OCI-LY1 (cell line): ENCODE data around the gene RPS21.
"Not testable (repeated sequence)": the region's sequence is repeated elsewhere in the genome, so short reads cannot be mapped to it uniquely, and the experiment has no call there.

Source experiments
- H2AFZ ChIP-seq: fragments of 200-600 bp; sonication (generic), shearing (Covaris generic); 2 replicates; pipeline ENCODE4 v1.6.0; 2014; ENCODE audit warnings: antibody characterized with exemption, mild to moderate bottlenecking, low read length
- H3F3A ChIP-seq: fragments of 200-600 bp; sonication (generic), shearing (Covaris generic); 2 replicates; pipeline ENCODE4 v1.6.0; 2014; ENCODE audit warnings: mild to moderate bottlenecking, antibody characterized with exemption, low read length, moderate library complexity; ENCODE audit not compliant: insufficient read depth
- H3K27ac ChIP-seq: fragments of 200-600 bp; sonication (generic); 2 replicates; pipeline ENCODE4 v1.5.1; 2014; ENCODE audit warnings: low read length, mixed run types, mild to moderate bottlenecking, low read depth; ENCODE audit not compliant: poor library complexity, severe bottlenecking
- H3K27me3 ChIP-seq: fragments of 200-600 bp; sonication (generic); 2 replicates; pipeline ENCODE4 v1.6.0; 2014; ENCODE audit warnings: antibody characterized with exemption, mild to moderate bottlenecking, low read length, moderate library complexity; ENCODE audit not compliant: insufficient read depth
- H3K36me3 ChIP-seq: fragments of 200-600 bp; sonication (generic); 2 replicates; pipeline ENCODE4 v1.6.1; 2014; ENCODE audit warnings: mild to moderate bottlenecking, antibody characterized with exemption, low read length, moderate library complexity, mixed read lengths; ENCODE audit not compliant: insufficient read depth
- H3K4me1 ChIP-seq: fragments of 200-600 bp; sonication (generic); 2 replicates; pipeline ENCODE4 v1.5.1; 2014; ENCODE audit warnings: mild to moderate bottlenecking, low read length, moderate library complexity; ENCODE audit not compliant: insufficient read depth, severe bottlenecking
- H3K4me2 ChIP-seq: fragments of 200-600 bp; sonication (generic), shearing (Covaris generic); 2 replicates; pipeline ENCODE4 v1.6.1; 2014; ENCODE audit warnings: low read length
- H3K4me3 ChIP-seq: fragments of 200-600 bp; sonication (generic); 2 replicates; pipeline ENCODE4 v1.5.1; 2014; ENCODE audit warnings: low read length, low read depth, mild to moderate bottlenecking, mixed read lengths; ENCODE audit not compliant: poor library complexity, severe bottlenecking
- H3K79me2 ChIP-seq: fragments of 200-600 bp; shearing (Covaris generic); 2 replicates; pipeline ENCODE4 v1.6.1; 2016; ENCODE audit warnings: mixed run types, low read length, mixed read lengths; ENCODE audit not compliant: insufficient read depth
- H3K9ac ChIP-seq: fragments of 200-600 bp; sonication (generic), shearing (Covaris generic); 2 replicates; pipeline ENCODE4 v1.6.1; 2014; ENCODE audit warnings: mild to moderate bottlenecking, low read length, mixed read lengths
- H3K9me2 ChIP-seq: fragments of 200-600 bp; sonication (generic), shearing (Covaris generic); 2 replicates; pipeline ENCODE4 v1.6.1; 2014; ENCODE audit warnings: low read depth, mild to moderate bottlenecking, low read length, mixed read lengths
- H3K9me3 ChIP-seq: fragments of 200-600 bp; shearing (Covaris generic); 2 replicates; pipeline ENCODE4 v1.6.1; 2014; ENCODE audit warnings: low read length, mixed read lengths
- H4K20me1 ChIP-seq: fragments of 200-600 bp; sonication (generic), shearing (Covaris generic); 2 replicates; pipeline ENCODE4 v1.6.0; 2016; ENCODE audit warnings: mild to moderate bottlenecking, low read length; ENCODE audit not compliant: insufficient read depth
- CTCF ChIP-seq: fragments of 200-600 bp; sonication (generic), shearing (Covaris generic); IDR thresholded peaks from 2 replicates; pipeline ENCODE4 v1.5.1; 2017; ENCODE audit warnings: mild to moderate bottlenecking, antibody characterized with exemption, low read length, moderate library complexity, mixed read lengths
- EZH2 ChIP-seq: fragments of 200-600 bp; sonication (generic), shearing (Covaris generic); IDR thresholded peaks from 2 replicates; pipeline ENCODE4 v1.8.0; 2017; ENCODE audit warnings: borderline replicate concordance, mixed run types, mild to moderate bottlenecking, antibody characterized with exemption, low read length, moderate library complexity, mixed read lengths

Gene RPS21

DNA sequence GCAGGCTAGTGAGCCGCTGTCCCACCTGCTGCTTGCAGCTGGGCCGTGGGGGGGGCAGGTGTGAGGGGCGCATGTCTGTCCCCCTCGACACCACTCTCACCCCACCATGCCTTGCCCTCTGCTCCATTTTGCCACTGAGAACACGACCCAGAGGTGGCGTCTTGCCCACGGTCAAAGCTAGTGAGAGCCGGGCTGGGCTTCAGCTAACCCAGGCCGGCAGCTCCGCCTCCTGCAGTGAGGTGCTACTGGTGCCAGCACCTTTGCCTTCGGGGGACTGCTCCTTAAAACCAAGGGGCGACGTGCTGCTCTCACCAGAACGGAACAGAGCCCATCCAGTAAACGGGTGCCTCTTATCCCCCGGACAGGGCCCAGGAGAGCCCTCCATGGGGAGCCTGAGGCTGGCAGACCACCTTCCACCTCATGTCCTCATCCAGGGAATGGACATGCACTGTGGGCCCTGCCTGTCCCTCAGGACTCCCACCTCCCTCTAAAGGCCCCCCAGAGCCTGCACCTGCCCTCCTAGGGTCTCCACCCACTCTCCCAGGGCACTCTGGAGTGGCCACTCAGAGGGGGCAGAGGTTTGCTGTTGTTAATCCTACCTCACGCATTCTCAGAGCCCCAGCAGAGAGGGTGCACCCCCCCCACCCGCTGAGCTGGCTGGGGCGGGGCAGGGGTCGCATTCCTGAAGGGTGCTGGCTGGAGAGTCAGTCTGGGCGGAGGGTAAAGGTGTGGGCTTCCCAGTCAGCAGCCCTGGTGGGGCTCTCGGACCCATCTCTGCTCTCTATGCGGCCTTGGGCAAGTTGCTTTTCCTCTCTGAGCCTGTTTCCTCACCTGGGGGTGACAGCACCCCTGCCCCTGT is 37.6 kb downstream of the RPS21 start:
- TF ChIP-seq EZH2 (no peak), CTCF (no peak)
- no peaks in the 10 kb centered on the region for H3K36me3 ChIP-seq
- H3F3A ChIP-seq = no peaks in the 10 kb centered on the region
- H3K4me3 ChIP-seq = no peak overlapping the region
- no peaks in the 10 kb centered on the region for H3K9me2 ChIP-seq
- H3K79me2 ChIP-seq = no peaks in the 10 kb centered on the region
- H3K27ac ChIP-seq = no peak overlapping the region
- H3K27me3 ChIP-seq = no peaks in the 10 kb centered on the region; the same call in 1 of the 2 replicates
- no peak overlapping the region for H3K9ac ChIP-seq
- no peaks in the 10 kb centered on the region for H3K9me3 ChIP-seq
- no peaks in the 10 kb centered on the region for H4K20me1 ChIP-seq
- no peak overlapping the region for H2AFZ ChIP-seq
- no peak overlapping the region for H3K4me2 ChIP-seq
- H3K4me1 ChIP-seq = no peaks in the 10 kb centered on the region

GRCh38 chr20:62425281-62426058 is 38.6 kb downstream of the RPS21 start:
- no peak for TF ChIP-seq EZH2
- no peak for TF ChIP-seq CTCF
- H3K9me2 ChIP-seq = no peaks in the 10 kb centered on the region
- H3K9me3 ChIP-seq = no peaks in the 10 kb centered on the region
- H3K4me1 ChIP-seq = no peaks in the 10 kb centered on the region
- no peaks in the 10 kb centered on the region for H3K79me2 ChIP-seq
- no peaks in the 10 kb centered on the region for H4K20me1 ChIP-seq
- H3K36me3 ChIP-seq = no peaks in the 10 kb centered on the region
- H3K4me2 ChIP-seq = no peak overlapping the region
- H3F3A ChIP-seq = no peaks in the 10 kb centered on the region
- H3K9ac ChIP-seq = no peak overlapping the region
- H3K27ac ChIP-seq = no peak overlapping the region
- no peaks in the 10 kb centered on the region; the same call in 1 of the 2 replicates for H3K27me3 ChIP-seq
- H2AFZ ChIP-seq = no peak overlapping the region
- H3K4me3 ChIP-seq = no peak overlapping the region

DNA sequence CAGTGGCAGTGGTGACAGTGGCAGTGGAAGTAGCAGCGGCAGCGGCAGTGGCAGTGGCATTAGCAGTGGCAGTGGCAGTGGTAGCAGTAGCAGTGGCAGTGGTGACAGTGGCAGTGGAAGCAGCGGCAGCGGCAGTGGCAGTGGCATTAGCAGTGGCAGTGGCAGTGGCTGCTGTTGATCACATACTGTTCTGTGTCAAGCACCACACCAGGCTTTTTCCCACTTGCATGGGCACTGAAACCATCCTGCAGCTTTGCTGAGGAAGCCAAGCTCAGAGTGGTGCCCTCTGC is 39.1 kb downstream of the RPS21 start:
- H3K4me2 ChIP-seq = not testable (repeated sequence)

More for the DNA sequence above, 39.1 kb downstream of the RPS21 start:
- H3K27ac ChIP-seq, H3K9ac ChIP-seq, H3K9me2 ChIP-seq, H3K4me3 ChIP-seq, H3K27me3 ChIP-seq, H3K79me2 ChIP-seq, H3F3A ChIP-seq, H4K20me1 ChIP-seq, H3K36me3 ChIP-seq, H3K4me1 ChIP-seq, H3K9me3 ChIP-seq, H2AFZ ChIP-seq: not testable (repeated sequence)
